Measurements from ENCODE around the gene PJA1.

DNA sequence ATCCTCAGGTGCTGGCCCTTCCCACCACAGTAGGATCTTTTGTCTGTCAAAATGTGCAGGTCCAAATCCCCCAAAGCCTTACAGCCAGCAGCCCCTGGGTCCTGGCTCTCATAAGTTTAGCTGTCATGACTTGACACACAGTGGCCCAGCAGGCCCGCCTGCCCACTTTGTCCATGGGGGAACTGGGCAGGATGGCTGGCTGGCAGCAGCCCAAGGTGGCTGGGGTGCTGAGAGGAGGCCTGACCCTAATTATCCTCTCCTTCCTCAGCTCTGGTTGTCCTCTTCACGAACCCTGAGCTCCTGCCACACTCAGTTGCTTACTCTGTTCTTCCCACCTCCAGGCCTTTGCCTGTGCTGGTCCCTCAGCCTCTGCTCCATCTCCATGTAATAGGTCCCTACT lies 46.4 kb upstream of the PJA1 start:
- TF ChIP-seq, protein P1, sequence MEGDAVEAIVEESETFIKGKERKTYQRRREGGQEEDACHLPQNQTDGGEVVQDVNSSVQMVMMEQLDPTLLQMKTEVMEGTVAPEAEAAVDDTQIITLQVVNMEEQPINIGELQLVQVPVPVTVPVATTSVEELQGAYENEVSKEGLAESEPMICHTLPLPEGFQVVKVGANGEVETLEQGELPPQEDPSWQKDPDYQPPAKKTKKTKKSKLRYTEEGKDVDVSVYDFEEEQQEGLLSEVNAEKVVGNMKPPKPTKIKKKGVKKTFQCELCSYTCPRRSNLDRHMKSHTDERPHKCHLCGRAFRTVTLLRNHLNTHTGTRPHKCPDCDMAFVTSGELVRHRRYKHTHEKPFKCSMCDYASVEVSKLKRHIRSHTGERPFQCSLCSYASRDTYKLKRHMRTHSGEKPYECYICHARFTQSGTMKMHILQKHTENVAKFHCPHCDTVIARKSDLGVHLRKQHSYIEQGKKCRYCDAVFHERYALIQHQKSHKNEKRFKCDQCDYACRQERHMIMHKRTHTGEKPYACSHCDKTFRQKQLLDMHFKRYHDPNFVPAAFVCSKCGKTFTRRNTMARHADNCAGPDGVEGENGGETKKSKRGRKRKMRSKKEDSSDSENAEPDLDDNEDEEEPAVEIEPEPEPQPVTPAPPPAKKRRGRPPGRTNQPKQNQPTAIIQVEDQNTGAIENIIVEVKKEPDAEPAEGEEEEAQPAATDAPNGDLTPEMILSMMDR (IDR thresholded peaks at IDR 0.05; ENCODE audit: low read depth, low read length, poor library complexity, severe bottlenecking), result no peak
- TF ChIP-seq EZH2phosphoT487 (IDR thresholded peaks at IDR 0.05; ENCODE audit: borderline replicate concordance, low read length), result no peak
